Measurements from ENCODE around the gene ALDH1A1.

- TF ChIP-seq, protein P1, sequence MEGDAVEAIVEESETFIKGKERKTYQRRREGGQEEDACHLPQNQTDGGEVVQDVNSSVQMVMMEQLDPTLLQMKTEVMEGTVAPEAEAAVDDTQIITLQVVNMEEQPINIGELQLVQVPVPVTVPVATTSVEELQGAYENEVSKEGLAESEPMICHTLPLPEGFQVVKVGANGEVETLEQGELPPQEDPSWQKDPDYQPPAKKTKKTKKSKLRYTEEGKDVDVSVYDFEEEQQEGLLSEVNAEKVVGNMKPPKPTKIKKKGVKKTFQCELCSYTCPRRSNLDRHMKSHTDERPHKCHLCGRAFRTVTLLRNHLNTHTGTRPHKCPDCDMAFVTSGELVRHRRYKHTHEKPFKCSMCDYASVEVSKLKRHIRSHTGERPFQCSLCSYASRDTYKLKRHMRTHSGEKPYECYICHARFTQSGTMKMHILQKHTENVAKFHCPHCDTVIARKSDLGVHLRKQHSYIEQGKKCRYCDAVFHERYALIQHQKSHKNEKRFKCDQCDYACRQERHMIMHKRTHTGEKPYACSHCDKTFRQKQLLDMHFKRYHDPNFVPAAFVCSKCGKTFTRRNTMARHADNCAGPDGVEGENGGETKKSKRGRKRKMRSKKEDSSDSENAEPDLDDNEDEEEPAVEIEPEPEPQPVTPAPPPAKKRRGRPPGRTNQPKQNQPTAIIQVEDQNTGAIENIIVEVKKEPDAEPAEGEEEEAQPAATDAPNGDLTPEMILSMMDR (IDR thresholded peaks at IDR 0.05; ENCODE audit: low read length), result no peak
- TF ChIP-seq EZH2 (optimal IDR thresholded peaks at IDR 0.05; ENCODE audit: low read depth, low read length), result no peak
Measured at GRCh38 chr9:72996114-72996513, 43.3 kb upstream of the ALDH1A1 start.
